Activated CD4-positive, alpha-beta memory T cell treated with anti-CD3 and anti-CD28 coated beads, Interleukin-2, amount 10 ng/mL, durations not matched to agents 7 days and 5 days (primary cell): ENCODE measurements around the gene SLC5A2. TPM values are rescaled to one million over a fixed set of nuclear protein-coding genes. Genes with fewer than 3 reads are reported as not detected.
A peak's percentile ranks its signal among the peaks of the same experiment; 100 is the strongest.
"Not testable (repeated sequence)": the region's sequence is repeated elsewhere in the genome, so short reads cannot be mapped to it uniquely, and the experiment has no call there.

Source experiments
- CTCF ChIA-PET: fragments of 350-600 bp; sonication (Branson Sonifier 250); formaldehyde crosslinking; loops from one replicate; lab custom pipeline; 2021; ENCODE audit warnings: antibody characterized with exemption, inconsistent platforms; lab: Charles Lee
- POLR2A ChIA-PET: fragments of 350-600 bp; sonication (Branson Sonifier 250); formaldehyde crosslinking; loops from one replicate; lab custom pipeline; 2021; ENCODE audit warnings: antibody characterized with exemption; lab: Charles Lee
- DNase-seq: peaks from one replicate; pipeline ENCODE4 v3.0.0-alpha.2; 2020
- H3K27ac Mint-ChIP-seq: one replicate; pipeline ENCODE4 v1.8.0; 2021; ENCODE audit warnings: mild to moderate bottlenecking, mixed read lengths
- H3K27me3 Mint-ChIP-seq: one replicate; pipeline ENCODE4 v1.8.0; 2021; ENCODE audit warnings: mixed read lengths
- H3K36me3 Mint-ChIP-seq: one replicate; pipeline ENCODE4 v1.8.0; 2021; ENCODE audit warnings: low read depth, mixed read lengths
- H3K4me1 Mint-ChIP-seq: one replicate; pipeline ENCODE4 v1.8.0; 2021; ENCODE audit warnings: mixed read lengths
- H3K4me3 Mint-ChIP-seq: one replicate; pipeline ENCODE4 v1.8.0; 2021; ENCODE audit warnings: mild to moderate bottlenecking, mixed read lengths
- H3K9me3 Mint-ChIP-seq: one replicate; pipeline ENCODE4 v1.8.0; 2021; ENCODE audit warnings: mixed read lengths
- total RNA-seq, 2 experiments: library from RNA; stranded (reverse); gene quantifications; one replicate each; pipeline ENCODE4 v1.2.3, GENCODE V29; 2021

SLC5A2 gene
- under 1 TPM; 0.25 to 0.30 TPM for total RNA-seq

GRCh38 chr16:31483081-31483480 is at the start of gene SLC5A2:
Gene SLC5A2, plus strand, starts transcription at chr16:31483123. Its CDS starts 14 bp downstream, at chr16:31483137.
- DNase-seq, result no peak
- peaks cover 13% of the 10 kb centered on the region for H3K4me1 Mint-ChIP-seq
- H3K27ac Mint-ChIP-seq, result no peak within 1 kb of the TSS
- ChIA-PET CTCF (no interaction called here), POLR2A (no interaction called here)
- no peak within 1 kb of the TSS for H3K4me3 Mint-ChIP-seq
- no peaks in the 10 kb centered on the region for H3K9me3 Mint-ChIP-seq
- H3K36me3 Mint-ChIP-seq, result no peaks in the 10 kb centered on the region
- H3K27me3 Mint-ChIP-seq, result peaks cover 21% of the 10 kb centered on the region

GRCh38 chr16:31435341-31436220 is 47.3 kb upstream of the SLC5A2 start:
- Mint-ChIP-seq H3K36me3 (no peaks in the 10 kb centered on the region), H3K4me3 (no peak overlapping the region), H3K27me3 (no peaks in the 10 kb centered on the region), H3K4me1 (peaks cover 20% of the 10 kb centered on the region), H3K27ac (no peak overlapping the region), H3K9me3 (no peaks in the 10 kb centered on the region)
- DNase-seq, result no peak
- POLR2A ChIA-PET, result no interaction called here
- CTCF ChIA-PET, result no interaction called here

GRCh38 chr16:31436221-31437045 is 46.5 kb upstream of the SLC5A2 start:
- Mint-ChIP-seq H3K36me3 (no peaks in the 10 kb centered on the region), H3K27ac (no peak overlapping the region), H3K9me3 (no peaks in the 10 kb centered on the region), H3K4me1 (peaks cover 18% of the 10 kb centered on the region), H3K4me3 (no peak overlapping the region), H3K27me3 (no peaks in the 10 kb centered on the region)
- CTCF ChIA-PET, result interaction anchor here (0.7 kb wide), 1 partner anchor 234 kb away, joined by 3 read pairs; the partner anchor contains the start of gene PYCARD
- POLR2A ChIA-PET, result no interaction called here
- no peak for DNase-seq

GRCh38 chr16:31438414-31438813 is 44.5 kb upstream of the SLC5A2 start:
- ChIA-PET POLR2A (interaction anchor here (1.1 to 1.2 kb wide), 2 partner anchors 19 to 21 kb away, joined by 3 read pairs; partner anchors contain the start of gene ARMC5), CTCF (interaction anchor here (1.4 kb wide), 1 partner anchor 56 kb away, joined by 3 read pairs; no protein-coding TSS in a partner anchor)
- no peak for DNase-seq
- Mint-ChIP-seq H3K36me3 (no peaks in the 10 kb centered on the region), H3K27ac (no peak overlapping the region), H3K9me3 (no peaks in the 10 kb centered on the region), H3K27me3 (no peaks in the 10 kb centered on the region), H3K4me3 (no peak overlapping the region), H3K4me1 (peaks cover 26% of the 10 kb centered on the region)

- not testable (repeated sequence) for H3K36me3 Mint-ChIP-seq, DNase-seq, H3K4me3 Mint-ChIP-seq, H3K27me3 Mint-ChIP-seq, H3K9me3 Mint-ChIP-seq, H3K27ac Mint-ChIP-seq
- H3K4me1 Mint-ChIP-seq, result peaks cover 26% of the 10 kb centered on the region
- ChIA-PET CTCF (interaction anchor here (1.4 kb wide), 1 partner anchor 57 kb away, joined by 3 read pairs; no protein-coding TSS in a partner anchor), POLR2A (interaction anchor here (1.1 to 1.2 kb wide), 2 partner anchors 19 to 20 kb away, joined by 3 read pairs; partner anchors contain the start of gene ARMC5)
Measured at GRCh38 chr16:31439023-31439422, 43.9 kb upstream of the SLC5A2 start.

GRCh38 chr16:31439519-31439918 is 43.4 kb upstream of the SLC5A2 start:
- peaks cover 26% of the 10 kb centered on the region for H3K4me1 Mint-ChIP-seq
- no peak overlapping the region for H3K4me3 Mint-ChIP-seq
- POLR2A ChIA-PET, result interaction anchor here (2.0 kb wide), 1 partner anchor 238 kb away, joined by 7 read pairs; the partner anchor contains the start of gene PYCARD
- H3K27me3 Mint-ChIP-seq, result no peaks in the 10 kb centered on the region
- no peaks in the 10 kb centered on the region for H3K9me3 Mint-ChIP-seq
- H3K36me3 Mint-ChIP-seq, result no peaks in the 10 kb centered on the region
- H3K27ac Mint-ChIP-seq, result no peak overlapping the region
- CTCF ChIA-PET, result interaction anchor here (1.4 to 2.0 kb wide), 2 partner anchors 8 to 57 kb away, joined by 3 to 10 read pairs; no protein-coding TSS in a partner anchor
- DNase-seq, result no peak

GRCh38 chr16:31440516-31441184 is 42.3 kb upstream of the SLC5A2 start:
- Mint-ChIP-seq H3K27ac (no peak overlapping the region), H3K4me3 (no peak overlapping the region), H3K4me1 (peaks cover 26% of the 10 kb centered on the region), H3K36me3 (no peaks in the 10 kb centered on the region), H3K27me3 (no peaks in the 10 kb centered on the region), H3K9me3 (no peaks in the 10 kb centered on the region)
- CTCF ChIA-PET, result interaction anchor here (1.8 to 2.0 kb wide), 2 partner anchors 9 to 298 kb away, joined by 9 to 10 read pairs; no protein-coding TSS in a partner anchor
- POLR2A ChIA-PET, result interaction anchor here (0.6 to 3.9 kb wide), 4 partner anchors 20 to 261 kb away, joined by 3 to 17 read pairs (median 5); partner anchors contain the start of genes FUS and PYCARD
- no peak for DNase-seq

- Mint-ChIP-seq H3K4me1 (peaks cover 29% of the 10 kb centered on the region), H3K4me3 (peak overlapping the region; percentile 73), H3K27me3 (no peaks in the 10 kb centered on the region), H3K9me3 (no peaks in the 10 kb centered on the region), H3K36me3 (no peaks in the 10 kb centered on the region), H3K27ac (no peak overlapping the region)
- no peak for DNase-seq
- POLR2A ChIA-PET, result interaction anchor here (1.3 to 3.9 kb wide), 5 partner anchors 11 to 262 kb away, joined by 6 to 17 read pairs (median 8); partner anchors contain the start of genes ARMC5, FUS and PYCARD
- CTCF ChIA-PET, result interaction anchor here (0.8 to 1.9 kb wide), 17 partner anchors 13 to 597 kb away, joined by 3 to 17 read pairs (median 4); partner anchors contain the start of genes ARMC5, HSD3B7, PYCARD and ZNF646
Measured at GRCh38 chr16:31441956-31442355, 41.0 kb upstream of the SLC5A2 start.

- POLR2A ChIA-PET, result interaction anchor here (1.5 kb wide), 1 partner anchor 10 kb away, joined by 3 read pairs; no protein-coding TSS in a partner anchor
- H3K27ac Mint-ChIP-seq, DNase-seq, H3K27me3 Mint-ChIP-seq, H3K36me3 Mint-ChIP-seq, H3K9me3 Mint-ChIP-seq, H3K4me3 Mint-ChIP-seq: not testable (repeated sequence)
- H3K4me1 Mint-ChIP-seq, result peaks cover 13% of the 10 kb centered on the region
- CTCF ChIA-PET, result interaction anchor here (0.7 to 2.3 kb wide), 2 partner anchors 10 to 349 kb away, joined by 6 to 14 read pairs; no protein-coding TSS in a partner anchor
Measured at GRCh38 chr16:31445931-31446330, 37.0 kb upstream of the SLC5A2 start.

GRCh38 chr16:31451201-31451600 is 31.7 kb upstream of the SLC5A2 start:
- CTCF ChIA-PET, result interaction anchor here (0.8 to 1.9 kb wide), 4 partner anchors 9 to 418 kb away, joined by 3 to 6 read pairs (median 4); partner anchors contain the start of gene FUS
- H3K27me3 Mint-ChIP-seq, result no peaks in the 10 kb centered on the region
- H3K36me3 Mint-ChIP-seq, result peaks cover 6% of the 10 kb centered on the region
- DNase-seq, result no peak
- POLR2A ChIA-PET, result interaction anchor here (0.6 to 1.1 kb wide), 4 partner anchors 8 to 426 kb away, joined by 3 read pairs; partner anchors contain the start of gene ZNF843
- H3K4me3 Mint-ChIP-seq, result no peak overlapping the region
- peaks cover 30% of the 10 kb centered on the region for H3K4me1 Mint-ChIP-seq
- H3K9me3 Mint-ChIP-seq, result no peaks in the 10 kb centered on the region
- H3K27ac Mint-ChIP-seq, result no peak overlapping the region

GRCh38 chr16:31451681-31452351 is 31.1 kb upstream of the SLC5A2 start:
- H3K27me3 Mint-ChIP-seq, result no peaks in the 10 kb centered on the region
- ChIA-PET CTCF (interaction anchor here (0.8 to 1.9 kb wide), 4 partner anchors 9 to 417 kb away, joined by 3 to 6 read pairs (median 4); partner anchors contain the start of gene FUS), POLR2A (interaction anchor here (0.6 to 1.1 kb wide), 3 partner anchors 8 to 334 kb away, joined by 3 read pairs; partner anchors contain the start of gene ZNF843)
- H3K4me3 Mint-ChIP-seq, result no peak overlapping the region
- H3K36me3 Mint-ChIP-seq, result peaks cover 10% of the 10 kb centered on the region
- H3K9me3 Mint-ChIP-seq, result no peaks in the 10 kb centered on the region
- no peak for DNase-seq
- H3K27ac Mint-ChIP-seq, result no peak overlapping the region
- peaks cover 34% of the 10 kb centered on the region for H3K4me1 Mint-ChIP-seq
